Measurements from ENCODE around the gene SCG3. TPM values are rescaled to one million over a fixed set of nuclear protein-coding genes. Genes with fewer than 3 reads are reported as not detected.
A peak's percentile ranks its signal among the peaks of the same experiment; 100 is the strongest.
"Not testable (repeated sequence)": the region's sequence is repeated elsewhere in the genome, so short reads cannot be mapped to it uniquely, and the experiment has no call there.

SCG3 gene
- total RNA-seq, 4 donors from 2014 or later, result 0.47 TPM; not detected in 3

GRCh38 chr15:51649659-51650521, 31.4 kb upstream of the SCG3 start:
- ATAC-seq (ENCODE audit: low FRiP score) (peak; percentile 37), DNase-seq (ENCODE audit: low spot score) (no peak)
- peak in 2 of 3 donors; percentile 57 to 60 for TF ChIP-seq CTCF (IDR thresholded peaks at IDR 0.05)

DNA sequence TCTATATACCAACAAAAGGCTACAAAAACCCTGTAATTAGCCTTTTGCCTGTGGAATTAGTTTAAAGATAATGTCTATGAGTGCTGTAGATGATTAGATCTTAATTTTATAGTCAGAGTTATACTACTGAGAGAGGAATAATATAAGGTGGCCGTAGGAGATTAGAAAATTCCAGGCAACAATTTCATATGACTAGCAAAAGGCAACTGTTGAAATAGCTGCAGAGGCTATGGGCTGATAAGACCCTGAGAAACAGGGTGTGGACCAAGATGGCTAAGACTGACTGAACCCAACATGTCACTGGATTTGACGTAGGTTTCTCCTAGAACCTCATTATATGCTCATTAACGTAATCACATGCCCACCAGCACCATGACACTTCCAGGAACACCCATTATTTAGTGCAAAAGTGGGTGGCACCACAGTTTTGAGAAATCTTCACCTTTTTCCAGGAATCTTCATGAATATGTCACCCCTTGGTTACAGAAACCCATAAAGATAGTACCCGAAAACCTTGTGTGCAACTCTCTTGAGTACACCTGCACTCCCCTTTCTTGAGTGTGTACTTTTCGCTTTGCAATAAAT, 29.1 kb upstream of the SCG3 start:
- no peak for TF ChIP-seq CTCF (IDR thresholded peaks at IDR 0.05)
- no peak for ATAC-seq (ENCODE audit: low FRiP score)
- DNase-seq (ENCODE audit: low spot score), result no peak

DNA sequence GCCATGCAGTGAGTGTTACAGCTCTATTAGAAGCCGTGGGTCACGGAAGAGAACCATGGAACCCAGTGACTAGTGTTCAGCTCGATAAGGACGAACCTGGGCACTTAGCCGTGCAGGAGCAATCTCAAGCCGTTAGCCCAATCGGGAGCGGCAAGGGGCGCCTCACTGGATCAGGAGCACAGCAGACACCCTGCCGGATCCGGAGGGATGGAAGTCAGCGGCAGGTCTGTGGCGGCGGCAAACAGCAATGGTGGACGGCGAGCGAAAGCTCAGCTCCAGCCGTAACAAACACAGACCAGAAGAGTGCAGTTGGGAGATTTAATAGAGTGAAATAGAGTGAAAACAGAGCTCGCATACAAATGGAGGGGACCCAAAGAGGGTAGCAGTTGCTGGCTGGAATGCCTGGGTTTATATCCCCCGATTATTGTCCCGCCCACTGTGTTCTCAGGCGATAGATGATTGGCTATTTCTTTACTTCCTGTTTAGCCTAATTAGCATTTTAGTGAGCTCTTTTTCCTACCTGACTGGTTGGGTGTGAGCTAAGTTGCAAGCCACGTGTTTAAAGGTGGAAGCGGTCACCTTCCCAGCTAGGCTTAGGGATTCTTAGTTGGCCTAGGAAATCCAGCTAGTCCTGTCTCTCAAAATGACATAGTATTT, 25.8 kb upstream of the SCG3 start:
- not testable (repeated sequence) for DNase-seq (ENCODE audit: low spot score); ATAC-seq (ENCODE audit: low FRiP score)

DNA sequence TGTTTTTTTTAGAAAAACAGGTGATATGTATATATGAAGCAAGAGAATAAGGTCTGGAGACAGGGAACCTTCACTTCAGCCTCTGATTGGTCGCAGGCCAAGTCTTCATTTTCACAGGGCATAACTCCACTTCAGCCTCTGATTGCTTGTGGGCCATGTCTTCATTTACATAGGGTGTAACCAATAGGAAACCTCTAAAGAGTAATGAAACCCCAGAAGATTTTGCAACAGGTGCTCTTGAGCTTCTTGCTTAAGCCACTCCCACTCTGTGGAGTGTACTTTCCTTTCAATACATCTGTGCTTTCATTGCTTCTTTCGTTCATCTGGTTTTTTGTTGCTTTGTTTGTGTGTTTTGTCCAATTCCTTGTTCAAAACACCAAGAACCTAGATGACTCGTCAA, 22.6 kb upstream of the SCG3 start:
- TF ChIP-seq CTCF (IDR thresholded peaks at IDR 0.05), result no peak
- no peak for DNase-seq (ENCODE audit: low spot score)
- no peak for ATAC-seq (ENCODE audit: low FRiP score)

DNA sequence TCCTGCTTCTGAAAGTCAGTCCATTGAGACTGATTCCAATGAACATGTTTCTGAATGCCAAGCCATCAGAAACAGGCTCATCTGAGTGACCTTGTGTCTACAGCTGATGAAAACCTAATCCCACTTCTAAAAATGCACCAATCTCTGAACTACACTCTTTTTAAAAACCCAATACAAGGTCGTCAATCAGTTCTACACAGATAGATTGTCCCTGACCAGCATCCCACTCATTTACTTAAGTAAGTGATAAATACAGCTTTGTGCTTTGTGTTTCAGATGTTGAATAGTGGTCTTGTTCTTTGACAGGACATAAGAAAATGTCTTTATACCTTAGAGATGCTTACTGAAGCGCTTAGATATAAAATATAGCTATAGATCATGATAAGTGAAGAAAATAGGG, 20.2 kb upstream of the SCG3 start:
- no peak for TF ChIP-seq CTCF (IDR thresholded peaks at IDR 0.05)
- no peak for ATAC-seq (ENCODE audit: low FRiP score)
- no peak for DNase-seq (ENCODE audit: low spot score)

DNA sequence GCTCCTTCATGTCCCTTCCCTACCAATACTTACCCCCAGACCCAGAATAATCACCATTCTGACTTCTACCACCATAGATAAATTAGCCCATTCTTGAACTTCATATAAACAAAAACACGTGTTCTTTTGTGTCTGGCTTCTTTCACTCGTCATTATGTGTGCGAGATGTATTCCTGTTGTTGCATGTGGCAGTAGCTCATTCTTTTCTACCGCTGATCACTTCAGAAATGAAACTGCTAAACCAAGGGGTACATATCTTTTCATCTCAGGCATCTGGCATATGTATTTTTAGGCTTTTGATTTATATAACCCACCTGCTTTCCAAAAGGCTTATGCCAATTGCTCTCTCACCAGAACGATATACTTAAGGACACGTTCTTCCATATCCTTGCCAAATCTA, 13.8 kb upstream of the SCG3 start:
- ATAC-seq (ENCODE audit: low FRiP score) (no peak), DNase-seq (ENCODE audit: low spot score) (no peak)
- no peak for TF ChIP-seq CTCF (IDR thresholded peaks at IDR 0.05)

GRCh38 chr15:51668446-51668845, 12.9 kb upstream of the SCG3 start:
- no peak for ATAC-seq (ENCODE audit: low FRiP score)

More at GRCh38 chr15:51668446-51668845, 12.9 kb upstream of the SCG3 start:
- TF ChIP-seq CTCF (IDR thresholded peaks at IDR 0.05), result no peak
- DNase-seq (ENCODE audit: low spot score), result no peak

Measured in omental fat pad (tissue), 4 donors.